Measurements from ENCODE around the gene DPRX.

DPRX gene

DNA sequence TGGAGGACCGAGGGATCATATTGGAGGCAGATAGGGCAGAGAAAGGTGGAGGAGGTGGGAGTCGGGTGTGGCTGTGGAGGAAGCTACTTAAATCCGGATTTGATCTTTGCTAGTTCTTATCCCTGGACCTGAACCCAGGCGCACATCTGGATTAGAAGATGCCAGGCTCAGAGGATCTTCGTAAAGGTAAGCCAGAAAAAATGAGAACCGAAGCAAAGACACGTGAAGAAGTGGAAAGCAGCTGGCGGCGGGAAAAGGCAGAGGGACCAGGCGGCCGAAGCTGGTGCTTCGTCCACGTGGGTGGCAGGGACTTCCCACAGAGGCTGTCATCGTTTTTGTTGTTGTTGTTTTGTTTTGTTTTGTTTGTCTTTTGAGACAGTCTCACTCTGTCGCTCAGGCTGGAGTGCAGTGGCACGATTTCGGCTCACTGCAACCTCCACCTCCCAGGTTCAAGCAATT lies at the start of gene DPRX:
TSS of gene DPRX (plus strand) at position 51 of the 459 bp plus-strand sequence. CDS start at position 159, 108 bp downstream.
- no peak for DNase-seq

- DNase-seq: no peak
These were observed 48.6 kb upstream of the DPRX start for GRCh38 chr19:53583181-53583580.

- no peak for DNase-seq
These were observed 45.5 kb upstream of the DPRX start for GRCh38 chr19:53586277-53586691.

DNA sequence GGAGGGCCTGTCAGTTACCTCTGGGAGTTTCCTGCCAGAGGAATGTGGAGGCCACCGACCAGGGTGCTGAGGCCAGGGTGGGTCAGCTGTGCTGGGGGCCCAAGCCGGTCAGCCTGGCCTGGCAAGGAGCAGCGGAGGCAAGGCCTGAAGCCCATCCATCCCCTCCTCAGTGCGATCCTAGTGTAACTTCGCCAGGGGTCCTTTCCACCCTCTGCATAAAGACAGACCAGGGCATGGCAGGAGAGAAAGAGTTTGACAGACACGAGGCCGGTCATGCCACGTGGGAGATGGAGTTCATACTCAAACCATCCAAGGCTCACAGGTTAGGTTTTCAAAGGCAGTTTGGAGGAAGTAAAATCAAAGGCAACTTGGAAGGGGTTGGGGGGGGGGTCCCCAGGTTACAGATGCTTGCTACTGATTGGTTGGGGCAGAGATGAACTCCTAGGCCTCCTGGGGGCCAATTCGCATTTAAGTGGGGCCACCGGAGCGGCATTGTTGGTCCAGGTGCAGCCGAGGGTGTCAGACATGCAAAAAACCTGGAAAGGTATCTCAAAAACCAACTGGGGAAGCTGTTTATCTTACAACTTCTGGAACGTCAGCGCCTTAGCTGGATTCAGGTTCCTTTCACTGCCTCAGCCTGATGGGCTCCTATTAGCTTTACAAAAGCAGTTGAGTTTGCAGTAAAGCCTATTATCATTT lies 36.8 kb upstream of the DPRX start:
- DNase-seq: no peak

DNA sequence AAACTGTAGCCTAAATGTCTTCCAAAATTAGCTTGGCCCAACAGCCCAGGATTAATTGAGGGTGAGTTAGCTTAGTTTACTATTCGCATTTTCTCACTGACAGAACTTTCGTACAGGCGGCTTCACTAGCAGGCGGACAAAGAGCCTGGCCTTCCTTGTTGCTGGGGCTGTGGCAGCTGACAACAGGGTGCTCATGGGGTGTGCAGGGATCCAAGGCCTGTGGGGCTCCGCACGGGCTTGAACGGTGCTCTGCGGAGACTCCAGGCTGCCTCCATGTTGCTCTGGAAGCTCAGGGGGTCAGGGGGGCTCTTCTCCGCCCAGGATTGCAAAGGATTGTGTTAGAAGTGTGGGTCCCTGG lies 36.3 kb upstream of the DPRX start:
- DNase-seq: no peak

DNA sequence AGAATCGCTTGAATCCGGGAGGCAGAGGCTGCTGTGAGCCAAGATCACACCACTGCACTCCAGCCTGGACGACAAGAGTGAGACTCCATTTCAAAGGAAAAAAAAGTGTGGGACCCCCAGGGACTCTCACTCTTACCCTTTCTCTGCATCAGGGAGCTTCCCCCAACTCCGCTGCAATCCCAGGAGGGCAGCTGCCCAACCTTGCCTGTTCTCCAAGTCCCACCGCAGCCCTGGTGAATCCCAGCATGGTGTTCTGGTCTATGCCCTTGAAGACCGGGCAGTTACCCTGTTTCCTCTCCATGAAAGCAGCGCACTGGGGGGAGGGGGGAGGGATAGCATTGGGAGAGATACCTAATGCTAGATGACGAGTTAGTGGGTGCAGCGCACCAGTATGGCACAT lies 35.7 kb upstream of the DPRX start:
- DNase-seq: no peak

DNA sequence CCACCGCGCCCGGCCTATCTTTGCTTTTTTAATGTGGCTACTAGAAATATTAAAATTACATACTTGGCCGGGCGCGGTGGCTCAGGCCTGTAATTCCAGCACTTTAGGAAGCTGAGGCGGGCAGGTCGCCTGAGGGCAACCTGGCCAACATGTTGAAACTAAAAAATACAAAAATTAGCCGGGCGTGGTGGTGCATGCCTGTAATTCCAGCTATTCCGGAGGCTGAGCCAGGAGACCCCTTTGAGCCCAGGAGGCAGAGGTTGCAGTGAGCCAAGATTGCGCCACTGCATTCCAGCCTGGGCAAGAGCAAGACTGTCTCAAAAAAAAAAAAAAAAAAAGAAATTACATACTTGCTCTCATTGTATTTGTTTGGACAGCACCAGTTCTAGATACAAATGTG lies 34.8 kb upstream of the DPRX start:
- no peak for DNase-seq

- no peak for DNase-seq
These were observed 33.4 kb upstream of the DPRX start for GRCh38 chr19:53598361-53598760.

- no peak for DNase-seq
These were observed 31.6 kb upstream of the DPRX start for GRCh38 chr19:53600217-53600616.

- no peak for DNase-seq
These were observed 25.8 kb upstream of the DPRX start for GRCh38 chr19:53606031-53606430.

DNA sequence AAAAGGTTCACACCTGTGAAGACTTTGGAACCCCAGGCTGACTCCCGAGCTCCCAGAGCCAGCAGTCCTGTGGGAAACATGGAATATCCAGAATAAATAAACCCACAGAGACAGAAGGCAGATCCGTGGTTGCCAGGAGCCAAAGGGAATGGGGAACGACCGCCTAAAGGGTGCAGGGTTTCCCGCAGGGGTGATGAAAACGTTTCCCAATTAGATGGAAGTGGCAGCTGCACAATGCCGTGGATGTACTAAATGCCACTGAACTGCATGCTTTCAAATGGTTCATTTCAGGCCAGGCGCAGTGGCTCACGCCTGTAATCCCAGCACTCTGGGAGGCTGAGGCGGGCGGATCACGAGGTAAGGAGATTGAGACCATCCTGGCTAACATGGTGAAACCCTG lies 23.4 kb upstream of the DPRX start:
- no peak for DNase-seq

DNA sequence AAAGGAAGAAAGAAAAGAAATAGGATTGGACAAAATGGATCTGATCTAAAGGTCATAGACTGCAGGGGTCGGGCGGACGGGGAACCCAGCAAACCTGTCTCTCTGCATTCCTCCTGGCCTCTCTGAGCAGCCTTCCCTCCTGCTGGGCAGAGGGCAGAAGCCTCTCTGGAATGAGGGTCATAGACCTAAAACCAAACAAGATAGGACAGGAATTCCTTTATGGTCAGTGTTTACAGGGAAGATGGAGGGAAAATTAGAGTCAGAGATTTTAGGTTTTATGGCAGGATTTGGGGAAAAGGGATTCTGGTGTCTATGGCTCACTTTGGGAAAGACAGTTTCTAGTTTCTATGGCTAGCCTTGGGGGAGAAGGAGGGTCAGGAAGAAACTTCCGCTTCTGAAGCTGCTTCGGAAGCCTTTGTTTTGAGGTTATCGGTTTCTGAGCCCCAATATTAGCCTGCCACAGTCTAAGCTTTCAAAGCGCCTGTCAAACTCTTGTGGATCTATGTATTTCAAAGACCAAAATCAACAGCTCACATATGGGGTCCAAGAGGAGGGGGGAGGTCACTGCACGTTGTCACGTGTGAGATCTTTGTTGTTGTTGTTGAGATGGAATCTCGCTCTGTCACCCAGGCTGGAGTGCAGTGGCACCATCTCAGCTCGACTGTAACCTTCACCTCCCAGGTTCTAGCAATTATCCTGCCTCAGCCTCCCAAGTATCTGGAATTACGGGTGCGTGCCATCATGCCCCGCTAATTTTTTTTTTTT lies 18.9 kb upstream of the DPRX start:
- DNase-seq: no peak

DNA sequence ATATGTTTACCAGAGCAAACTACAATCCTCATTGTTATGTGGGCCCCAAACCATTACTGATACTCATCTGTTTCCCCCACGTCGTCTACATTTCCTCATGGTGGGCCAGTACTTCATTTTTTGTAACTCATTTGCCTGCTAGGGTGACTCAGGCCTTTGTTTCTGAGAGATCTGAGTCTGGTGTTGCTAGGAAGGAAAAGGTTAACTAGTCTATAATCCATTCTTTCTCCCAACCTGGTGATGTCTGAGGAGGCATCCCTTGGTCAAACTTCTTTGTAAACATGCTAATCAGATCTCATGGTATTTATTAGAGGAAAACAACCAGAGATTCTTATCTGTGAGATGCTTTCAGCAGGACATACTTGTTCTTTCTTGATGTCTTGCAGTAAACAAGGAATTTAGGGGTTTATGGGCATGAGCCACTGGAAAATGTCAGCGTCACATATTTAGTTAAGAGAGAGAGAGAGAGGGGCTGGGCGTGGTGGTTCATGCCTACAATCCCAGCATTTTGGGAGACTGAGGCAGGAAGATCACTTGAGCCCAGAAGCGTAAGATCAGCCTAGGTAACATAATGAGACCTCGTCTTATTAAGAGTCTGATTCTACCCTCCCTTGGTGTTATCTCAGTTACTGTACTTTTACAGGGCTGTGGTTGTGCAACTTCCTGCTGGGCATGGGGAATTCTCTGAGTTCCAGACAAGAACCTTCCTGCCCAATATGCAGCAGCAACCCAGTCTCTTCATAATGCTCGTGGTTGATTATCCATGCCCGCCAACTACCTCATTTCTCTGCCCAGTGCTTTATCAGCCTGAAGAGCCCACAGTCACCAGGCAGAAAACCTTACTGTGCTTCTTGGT lies 9.7 kb upstream of the DPRX start:
- DNase-seq: no peak

GRCh38 chr19:53624771-53625545 lies 6.8 kb upstream of the DPRX start:
- DNase-seq: no peak

DNA sequence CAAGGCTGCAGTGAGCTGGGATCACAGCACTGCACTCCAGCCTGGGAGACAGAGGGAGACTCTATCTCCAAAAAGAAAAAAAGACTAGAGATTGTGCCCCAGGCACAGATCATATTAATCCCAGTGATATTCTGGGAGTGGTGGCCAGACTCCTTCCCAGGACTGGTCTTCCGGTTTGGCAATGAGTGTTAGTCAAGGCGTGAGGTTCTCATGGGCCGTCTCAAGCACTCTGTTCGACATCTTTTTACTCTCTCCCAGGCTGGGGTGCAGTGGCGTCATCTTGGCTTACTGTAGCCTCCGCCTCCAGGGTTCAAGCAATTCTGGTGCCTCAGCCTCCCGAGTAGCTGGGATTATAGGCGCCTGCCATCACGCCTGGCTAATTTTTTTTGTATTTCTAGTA lies 5.3 kb upstream of the DPRX start:
- no peak for DNase-seq

- DNase-seq: no peak
These were observed 4.8 kb upstream of the DPRX start for GRCh38 chr19:53626976-53627375.

GRCh38 chr19:53634768-53635167 lies 3.0 kb downstream of the DPRX start:
- no peak for DNase-seq

GRCh38 chr19:53639471-53639870 lies 7.7 kb downstream of the DPRX start:
- no peak for DNase-seq

- DNase-seq: no peak
These were observed 10.7 kb downstream of the DPRX start for GRCh38 chr19:53642381-53643099.

DNA sequence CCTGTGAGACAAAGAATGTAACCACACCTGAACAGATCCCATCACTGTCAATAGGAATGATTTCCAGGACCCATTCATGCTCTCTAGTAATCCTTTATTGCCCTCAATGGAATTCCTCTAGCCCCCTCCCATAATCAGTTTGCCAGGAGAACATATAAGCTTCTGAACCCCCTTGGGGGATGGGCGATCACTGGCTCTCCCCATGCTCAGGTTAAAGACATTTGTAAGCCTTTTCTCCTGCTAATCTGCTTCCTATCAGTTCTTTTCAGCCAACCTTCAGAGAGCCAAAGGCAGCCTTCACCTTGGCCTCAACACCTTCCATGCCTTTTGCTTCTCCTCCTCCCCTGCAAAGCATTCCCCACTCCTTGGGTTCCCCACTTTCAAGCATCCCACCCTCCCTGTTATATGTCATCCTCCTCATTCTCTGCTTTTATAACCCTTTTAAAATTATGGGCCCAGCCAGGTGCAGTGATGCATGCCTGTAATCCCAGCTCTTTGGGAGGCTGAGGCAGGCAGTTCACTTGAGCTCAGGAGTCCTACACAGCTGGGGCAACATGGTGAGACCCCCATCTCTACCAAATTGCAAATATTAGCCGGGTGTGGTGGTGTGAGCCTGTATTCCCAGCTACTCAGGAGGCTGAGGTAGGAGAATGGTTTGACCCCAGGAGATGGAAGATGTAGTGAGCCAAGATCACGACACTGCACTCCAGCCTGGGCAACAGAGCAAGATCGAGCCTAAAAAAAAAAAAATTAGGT lies 12.4 kb downstream of the DPRX start:
- DNase-seq: no peak

GRCh38 chr19:53646144-53646543 lies 14.3 kb downstream of the DPRX start:
- DNase-seq: no peak

Measured in DMS79 (cell line).